Liver (tissue), 9 donors: Measurements from ENCODE around the gene NDOR1. TPM values are rescaled to one million over a fixed set of nuclear protein-coding genes. Genes with fewer than 3 reads are reported as not detected.

Experiments
- DNase-seq: peaks from one replicate; pipeline ENCODE4 v3.0.0-alpha.2; 2017; ENCODE audit warnings: low spot score
- H3K27ac ChIP-seq, 2 donors: one replicate each; pipeline ENCODE4 v1.7.0; 2013; ENCODE audit warnings: inconsistent platforms in 2 of 2, low read length in 2 of 2, control low read depth in 1 of 2, low read depth in 1 of 2, mild to moderate bottlenecking in 1 of 2
- H3K27me3 ChIP-seq, 4 donors: one replicate each; pipeline versions ENCODE4 v1.6.1 to v1.7.0; 2013; ENCODE audit warnings: low read length in 3 of 4, inconsistent platforms in 1 of 4, mild to moderate bottlenecking in 1 of 4, moderate library complexity in 1 of 4; ENCODE audit not compliant: control insufficient read depth in 4 of 4, insufficient read depth in 4 of 4
- H3K36me3 ChIP-seq, 4 donors: one replicate each; pipeline versions ENCODE4 v1.6.1 to v1.7.0; 2013; ENCODE audit warnings: low read length in 3 of 4, mild to moderate bottlenecking in 3 of 4, low read depth in 1 of 4, moderate library complexity in 1 of 4; ENCODE audit not compliant: control insufficient read depth in 4 of 4, insufficient read depth in 3 of 4
- H3K4me1 ChIP-seq, 4 donors: one replicate each; pipeline versions ENCODE4 v1.6.1 to v1.7.0; 2013; ENCODE audit warnings: low read length in 3 of 4, mild to moderate bottlenecking in 3 of 4, moderate library complexity in 1 of 4; ENCODE audit not compliant: control insufficient read depth in 4 of 4, insufficient read depth in 4 of 4
- H3K4me3 ChIP-seq, 3 donors: one replicate each; pipeline versions ENCODE4 v1.6.1 to v1.7.0; 2013; ENCODE audit warnings: low read length in 3 of 3, control low read depth in 1 of 3, low read depth in 1 of 3, mild to moderate bottlenecking in 1 of 3
- H3K9ac ChIP-seq, 2 donors: one replicate each; pipeline ENCODE4 v1.7.0; 2013; ENCODE audit warnings: low read length in 2 of 2, mild to moderate bottlenecking in 2 of 2, moderate library complexity in 2 of 2, control low read depth in 1 of 2, low read depth in 1 of 2
- H3K9me3 ChIP-seq, 4 donors: one replicate each; pipeline versions ENCODE4 v1.6.1 to v1.7.0; 2013; ENCODE audit warnings: low read length in 3 of 4; ENCODE audit not compliant: control insufficient read depth in 4 of 4
- ATF3 ChIP-seq: IDR thresholded peaks from 2 replicates; pipeline ENCODE4 v1.6.1; 2016; ENCODE audit warnings: antibody characterized with exemption
- CTCF ChIP-seq: fragments of 150-350 bp; IDR thresholded peaks from 2 replicates; pipeline ENCODE4 v1.5.1; 2017; ENCODE audit warnings: improper control_type of control experiment, low read depth, low read length; ENCODE audit not compliant: missing input control
- EGR1 ChIP-seq, 2 donors: IDR thresholded peaks; 2 replicates each; pipeline ENCODE4 v1.6.1; 2016 to 2018; ENCODE audit warnings: antibody characterized with exemption in 2 of 2, low read depth in 2 of 2
- GABPA ChIP-seq, 2 donors: IDR thresholded peaks in 1 of 2; conservative IDR thresholded peaks in 1 of 2; 2 replicates each; pipeline ENCODE4 v1.6.1; 2016; ENCODE audit warnings: antibody characterized with exemption in 2 of 2, mild to moderate bottlenecking in 1 of 2, moderate library complexity in 1 of 2
- HNF4A ChIP-seq, 2 donors: conservative IDR thresholded peaks; 2 replicates each; pipeline ENCODE4 v1.6.1; 2016; ENCODE audit warnings: antibody characterized with exemption in 2 of 2, mild to moderate bottlenecking in 2 of 2
- MAX ChIP-seq: IDR thresholded peaks from 2 replicates; pipeline ENCODE4 v1.6.1; 2016; ENCODE audit warnings: antibody characterized with exemption
- NR2F2 ChIP-seq: IDR thresholded peaks from 2 replicates; pipeline ENCODE4 v1.6.1; 2016; ENCODE audit warnings: antibody characterized with exemption
- RAD21 ChIP-seq, 2 donors: IDR thresholded peaks; 2 replicates each; pipeline ENCODE4 v1.6.1; 2016; ENCODE audit warnings: antibody characterized with exemption in 2 of 2, mild to moderate bottlenecking in 2 of 2
- REST ChIP-seq: IDR thresholded peaks from 2 replicates; pipeline ENCODE4 v1.6.1; 2016; ENCODE audit warnings: antibody characterized with exemption, mild to moderate bottlenecking
- SP1 ChIP-seq: IDR thresholded peaks from 2 replicates; pipeline ENCODE4 v1.6.1; 2018; ENCODE audit warnings: antibody characterized with exemption, mild to moderate bottlenecking
- TAF1 ChIP-seq: conservative IDR thresholded peaks from 2 replicates; pipeline ENCODE4 v1.6.1; 2016; ENCODE audit warnings: antibody characterized with exemption, mild to moderate bottlenecking
- YY1 ChIP-seq: IDR thresholded peaks from 2 replicates; pipeline ENCODE4 v1.6.1; 2016; ENCODE audit warnings: antibody characterized with exemption, mild to moderate bottlenecking
- WGBS: extraction: QIAGEN DNeasy Blood & Tissue Kit; methylation state at CpG from one replicate; pipeline ENCODE4 v1.1.7; 2013; 5-methylcytosine and 5-hydroxymethylcytosine counted together
- polyA plus RNA-seq, 2 donors: library from polyadenylated mRNA; stranded (reverse) in 1 of 2; unstranded in 1 of 2; fragments of 200-250 nt in 1 of 2; fragments of >200 nt in 1 of 2; fragmentation: Nextera tagmentation in 1 of 2; extraction: Ambion mirVana in 1 of 2; gene quantifications; one replicate each; pipeline versions ENCODE4 v1.2.1 to v1.2.3, GENCODE V29; 2013 to 2015
- total RNA-seq, 2 donors: library from RNA; depleted of rRNA; stranded (reverse); fragments of >200 nt; gene quantifications; one replicate each; pipeline ENCODE4 v1.2.3, GENCODE V29; 2014
- TF ChIP-seq, protein P1 (sequence below): IDR thresholded peaks from 2 replicates; pipeline ENCODE4 v1.6.1; 2016; ENCODE audit warnings: antibody characterized with exemption
- donor health status: healthy.
- donor health status: healthy.
- donor health status: healthy.
- donor health status: healthy.
- donor health status: healthy.

The NDOR1 gene
- total and polyA plus RNA-seq, 4 donors = 2.5 to 4.7 (median 3.2) TPM

DNA sequence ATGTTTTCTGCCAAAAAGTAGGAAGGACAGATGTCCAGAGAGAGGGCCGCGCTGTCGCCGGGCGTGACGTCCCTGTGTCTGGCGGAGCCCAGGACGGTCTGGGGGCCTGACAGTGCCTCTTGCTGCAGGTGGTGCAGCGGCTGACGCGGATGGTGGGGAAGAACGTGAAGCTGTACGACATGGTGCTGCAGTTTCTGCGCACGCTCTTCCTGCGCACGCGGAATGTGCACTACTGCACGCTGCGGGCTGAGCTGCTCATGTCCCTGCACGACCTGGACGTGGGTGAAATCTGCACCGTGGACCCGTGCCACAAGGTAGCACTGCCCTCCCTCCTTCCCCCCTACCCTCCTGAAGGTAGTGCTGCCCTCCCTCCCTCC lies 57.4 kb downstream of the NDOR1 start:
- no peak overlapping the region for H3K9ac ChIP-seq
- H3K9me3 ChIP-seq = no peaks in the 10 kb centered on the region
- peaks cover 2 to 15% (median 7%) of the 10 kb centered on the region in 4 donors for H3K4me1 ChIP-seq
- DNase-seq = no peak
- H3K27me3 ChIP-seq = no peaks in the 10 kb centered on the region
- no peak for TF ChIP-seq REST
- TF ChIP-seq MAX = no peak
- TF ChIP-seq TAF1 = no peak
- no peak for TF ChIP-seq YY1
- TF ChIP-seq NR2F2 = no peak
- no peak for TF ChIP-seq SP1
- no peak for TF ChIP-seq GABPA (IDR thresholded peaks at IDR 0.05 in 1 of 2, conservative IDR thresholded peaks at IDR 0.05 in 1 of 2)
- TF ChIP-seq, protein P1, sequence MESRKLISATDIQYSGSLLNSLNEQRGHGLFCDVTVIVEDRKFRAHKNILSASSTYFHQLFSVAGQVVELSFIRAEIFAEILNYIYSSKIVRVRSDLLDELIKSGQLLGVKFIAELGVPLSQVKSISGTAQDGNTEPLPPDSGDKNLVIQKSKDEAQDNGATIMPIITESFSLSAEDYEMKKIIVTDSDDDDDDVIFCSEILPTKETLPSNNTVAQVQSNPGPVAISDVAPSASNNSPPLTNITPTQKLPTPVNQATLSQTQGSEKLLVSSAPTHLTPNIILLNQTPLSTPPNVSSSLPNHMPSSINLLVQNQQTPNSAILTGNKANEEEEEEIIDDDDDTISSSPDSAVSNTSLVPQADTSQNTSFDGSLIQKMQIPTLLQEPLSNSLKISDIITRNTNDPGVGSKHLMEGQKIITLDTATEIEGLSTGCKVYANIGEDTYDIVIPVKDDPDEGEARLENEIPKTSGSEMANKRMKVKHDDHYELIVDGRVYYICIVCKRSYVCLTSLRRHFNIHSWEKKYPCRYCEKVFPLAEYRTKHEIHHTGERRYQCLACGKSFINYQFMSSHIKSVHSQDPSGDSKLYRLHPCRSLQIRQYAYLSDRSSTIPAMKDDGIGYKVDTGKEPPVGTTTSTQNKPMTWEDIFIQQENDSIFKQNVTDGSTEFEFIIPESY = no peak
- peaks cover 9 to 16% (median 12%) of the 10 kb centered on the region in 4 donors for H3K36me3 ChIP-seq
- WGBS = 90% methylated on average over 24 of the region's 24 CpGs
- no peak overlapping the region for H3K4me3 ChIP-seq
- no peak overlapping the region for H3K27ac ChIP-seq

DNA sequence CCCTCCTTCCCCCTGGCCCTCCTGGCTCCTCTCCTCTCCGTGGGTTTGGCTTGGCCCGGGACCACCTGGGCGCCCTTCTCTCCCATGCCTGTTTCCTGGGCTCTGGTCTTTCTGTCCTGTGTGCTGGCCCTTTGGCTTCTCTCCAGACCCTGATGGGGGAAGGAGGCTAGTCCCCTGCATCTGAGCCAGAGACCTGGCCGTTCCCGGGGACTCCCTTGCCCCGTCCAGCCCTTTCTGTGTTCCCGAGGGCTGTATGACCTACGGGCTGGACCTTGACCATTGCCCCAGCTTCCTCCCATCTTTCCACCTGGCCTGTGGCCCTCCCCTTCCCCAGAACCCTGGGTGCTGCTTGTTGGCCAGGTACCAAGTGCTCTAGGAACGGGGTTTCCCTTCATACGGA lies 58.0 kb downstream of the NDOR1 start:
- peaks cover 10 to 16% (median 12%) of the 10 kb centered on the region in 4 donors for H3K36me3 ChIP-seq
- H3K27me3 ChIP-seq = no peaks in the 10 kb centered on the region
- 56% methylated on average over 10 of the region's 10 CpGs for WGBS
- H3K9ac ChIP-seq = no peak overlapping the region
- peaks cover 5 to 20% (median 10%) of the 10 kb centered on the region in 4 donors for H3K4me1 ChIP-seq
- no peaks in the 10 kb centered on the region for H3K9me3 ChIP-seq
- no peak overlapping the region for H3K4me3 ChIP-seq
- peak; percentile 10 to 30 for TF ChIP-seq HNF4A (conservative IDR thresholded peaks at IDR 0.05)
- TF ChIP-seq SP1 = no peak
- DNase-seq = no peak
- no peak overlapping the region for H3K27ac ChIP-seq

- H3K9ac ChIP-seq = no peak overlapping the region
- no peak for DNase-seq
- H3K27me3 ChIP-seq = no peaks in the 10 kb centered on the region
- TF ChIP-seq RAD21 (IDR thresholded peaks at IDR 0.05) = no peak
- no peak for TF ChIP-seq MAX
- TF ChIP-seq CTCF = no peak
- TF ChIP-seq NR2F2 = no peak
- TF ChIP-seq ATF3 = no peak
- no peak for TF ChIP-seq EGR1 (IDR thresholded peaks at IDR 0.05; ENCODE audit: low read depth in 2 of 2)
- no peak overlapping the region for H3K27ac ChIP-seq
- H3K36me3 ChIP-seq = peaks cover 5 to 13% (median 11%) of the 10 kb centered on the region in 4 donors
- H3K4me1 ChIP-seq = peaks cover 5 to 25% (median 16%) of the 10 kb centered on the region in 4 donors
- 96% methylated on average over 22 of the region's 22 CpGs for WGBS
- H3K4me3 ChIP-seq = no peak overlapping the region
- no peaks in the 10 kb centered on the region for H3K9me3 ChIP-seq
These were observed 58.6 kb downstream of the NDOR1 start for GRCh38 chr9:137264067-137264466.
